CD4-positive, alpha-beta T cell treated with Interleukin-21 for 1 hour (primary cell): ENCODE results near the gene ADAMTS10.
"Not testable (repeated sequence)": the region's sequence is repeated elsewhere in the genome, so short reads cannot be mapped to it uniquely, and the experiment has no call there.

Experiments used
- DNase-seq: peaks from one replicate; pipeline ENCODE4 v3.0.0-alpha.2; 2020

Gene ADAMTS10

GRCh38 chr19:8589177-8589714, 21.3 kb downstream of the ADAMTS10 start:
- DNase-seq, result no peak

DNA sequence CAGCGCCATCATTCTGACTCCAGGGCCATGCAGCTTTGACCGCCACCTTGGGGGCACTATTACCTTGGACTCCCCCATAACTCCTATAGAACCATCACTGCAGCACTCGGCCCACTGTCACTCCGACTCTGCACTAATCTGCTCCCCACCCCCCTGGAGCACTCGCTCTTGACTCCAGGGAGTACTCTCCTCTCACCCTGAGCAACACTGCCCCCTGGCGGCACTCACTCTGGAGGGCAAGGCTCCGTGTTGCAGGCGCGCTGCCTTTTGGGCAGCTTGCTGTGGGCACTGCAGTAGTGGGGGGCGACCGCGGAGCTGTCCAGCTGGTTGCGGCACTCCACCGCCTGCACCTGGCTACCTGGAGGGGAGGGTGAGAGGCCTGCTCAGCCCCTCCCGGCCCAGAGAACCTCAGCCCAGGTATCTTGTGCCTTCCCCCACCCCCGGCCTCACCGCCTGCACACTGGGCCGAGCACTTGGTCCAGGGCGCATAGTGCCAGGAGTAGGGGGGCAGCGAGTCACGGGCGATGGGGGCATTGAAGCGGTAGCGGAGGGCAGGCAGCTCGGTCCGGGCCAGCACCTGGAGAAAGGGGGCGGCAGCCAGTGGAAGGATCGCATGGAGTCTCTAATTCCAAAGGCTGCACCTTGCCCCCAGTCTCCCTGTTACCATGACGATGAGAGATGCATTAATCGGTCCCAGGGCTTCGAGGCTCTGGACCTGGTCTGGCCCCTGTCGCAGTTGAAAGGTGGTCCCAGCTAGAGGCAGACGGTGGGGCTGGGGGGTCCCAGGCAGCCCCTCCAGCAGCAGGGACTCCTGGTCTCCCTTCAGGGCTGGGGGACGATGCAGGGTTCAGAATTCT, 24.4 kb downstream of the ADAMTS10 start:
- DNase-seq, result peak; percentile 71

DNA sequence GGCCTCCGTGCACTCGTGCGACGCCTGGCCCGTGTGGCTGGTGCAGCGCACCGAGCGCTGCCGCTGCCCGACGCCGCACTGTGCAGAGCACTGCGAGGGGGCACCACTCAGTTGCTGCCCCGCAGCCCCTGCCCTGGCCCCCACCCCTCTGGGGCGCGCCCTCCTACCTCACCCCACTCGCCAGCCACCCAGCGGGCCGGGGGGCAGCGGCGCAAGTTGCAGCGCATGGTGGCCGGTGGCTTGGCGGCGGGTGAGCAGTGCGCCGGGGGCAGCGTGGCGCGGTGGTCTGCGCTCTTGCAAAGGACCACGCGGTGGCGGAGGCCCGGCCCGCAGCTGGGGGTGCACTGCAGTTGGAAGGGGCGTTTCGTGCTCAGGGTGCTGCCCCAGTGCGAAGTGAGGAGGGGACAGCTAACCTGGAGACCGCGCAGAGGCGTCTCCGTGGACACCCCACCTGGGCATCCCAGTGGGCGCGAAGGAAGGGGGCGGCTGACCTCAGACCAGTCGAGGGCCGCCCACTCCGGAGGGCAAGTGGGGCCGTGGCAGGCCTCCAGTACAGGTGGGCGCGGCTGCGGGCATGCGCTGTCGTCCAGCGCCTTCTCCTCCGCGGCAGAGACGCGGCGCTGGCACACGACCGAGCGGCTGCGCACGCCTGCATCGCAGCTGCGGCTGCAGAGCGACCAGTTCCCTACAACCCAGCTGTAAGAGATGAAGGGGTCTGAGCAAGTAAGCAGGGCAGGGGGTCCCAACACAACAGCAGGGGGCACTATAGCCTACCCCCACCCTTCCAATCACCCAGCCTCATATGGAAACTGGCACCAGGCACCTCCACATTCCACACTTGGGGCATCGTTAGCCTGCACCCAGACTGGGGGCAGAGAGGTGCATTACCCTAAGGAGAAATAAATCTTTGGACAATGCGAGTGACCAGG, 25.3 kb downstream of the ADAMTS10 start:
- no peak for DNase-seq

DNA sequence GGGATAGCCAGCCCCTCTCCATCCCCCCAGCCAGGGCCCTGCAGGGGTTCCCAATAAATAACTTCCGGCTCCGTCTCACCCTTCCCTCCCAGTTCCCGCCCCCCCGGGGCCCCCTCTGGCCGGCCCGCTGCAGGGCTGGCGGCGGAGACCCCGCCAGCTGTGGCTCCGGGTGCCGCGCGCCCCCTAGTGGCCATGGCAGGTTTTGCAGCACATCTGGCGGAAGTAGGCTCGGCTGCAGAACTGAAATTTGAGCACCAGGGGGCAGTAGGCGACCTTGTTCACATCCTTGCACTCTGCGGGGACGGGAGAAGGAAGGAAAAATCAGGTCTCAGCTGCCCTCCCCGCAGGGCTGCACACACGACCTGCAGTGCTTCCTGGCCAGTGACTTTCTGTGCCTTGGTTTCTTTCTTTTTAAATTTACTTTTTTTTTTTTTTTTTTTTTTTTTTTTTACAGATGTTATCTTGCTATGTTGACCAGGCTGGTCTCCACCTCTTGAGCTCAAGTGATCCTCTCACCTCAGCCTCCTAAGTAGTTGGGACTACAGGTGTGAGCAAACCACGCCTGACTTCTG, 29.7 kb downstream of the ADAMTS10 start:
- DNase-seq, result peak; percentile 89

DNA sequence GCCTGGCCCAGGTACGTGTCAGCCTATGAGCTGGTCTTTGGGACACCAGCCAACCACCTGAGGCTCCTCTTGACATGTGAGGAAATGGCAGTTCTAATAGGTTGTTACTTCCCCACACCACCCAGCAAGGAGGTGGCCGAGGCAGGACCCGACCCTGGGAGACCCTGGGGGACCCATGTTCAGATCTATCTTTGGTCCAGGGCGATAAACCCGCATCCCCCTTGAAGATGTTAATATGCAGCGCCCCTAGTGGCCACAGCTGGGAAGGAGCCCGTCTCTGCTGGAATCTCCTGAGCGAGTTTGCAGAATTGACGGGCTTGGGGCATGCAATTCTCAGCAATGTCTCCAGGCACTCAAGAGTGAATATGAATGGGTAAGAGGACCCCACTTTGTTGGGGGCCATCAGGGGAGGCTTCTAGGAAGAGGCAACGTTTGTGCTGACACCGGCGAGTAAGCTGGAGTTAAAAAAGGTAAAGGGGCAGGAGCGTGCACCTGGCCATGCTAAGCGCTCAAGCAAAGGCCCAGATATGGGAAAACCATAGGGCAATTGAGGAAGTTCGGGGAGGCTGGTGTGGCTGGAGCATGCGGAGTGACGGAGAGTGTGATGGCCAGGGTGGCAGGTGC, 31.8 kb downstream of the ADAMTS10 start:
- peak; percentile 81 for DNase-seq

GRCh38 chr19:8577741-8578140, 32.8 kb downstream of the ADAMTS10 start:
- no peak for DNase-seq

DNA sequence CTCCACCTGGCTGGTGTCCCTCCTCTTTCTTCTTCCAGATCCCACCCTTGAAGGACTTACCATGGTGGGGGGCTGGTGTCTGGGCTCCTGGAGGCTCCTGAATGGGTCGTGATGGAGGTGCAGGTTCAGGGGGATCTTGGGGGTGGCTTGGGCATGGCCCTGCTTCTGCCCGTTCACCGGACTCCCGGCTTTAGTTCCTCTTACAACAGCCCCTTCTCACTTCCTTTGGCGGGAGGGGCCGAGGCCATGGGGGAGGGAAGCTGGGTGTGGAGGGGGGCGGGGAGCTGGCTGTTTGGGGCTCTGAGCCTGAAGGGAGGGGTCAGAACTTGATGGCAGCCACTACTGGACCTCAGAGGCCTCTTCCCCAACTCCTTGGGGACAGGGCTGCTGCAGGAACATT, 33.3 kb downstream of the ADAMTS10 start, which contains the start of gene MYO1F:
MYO1F (minus strand) TSS at position 196 of the 400 bp plus-strand sequence; CDS start at position 63, 133 bp downstream.
- DNase-seq, result peak; percentile 42

- DNase-seq, result no peak
Observed at GRCh38 chr19:8576273-8576993, 34.1 kb downstream of the ADAMTS10 start.

GRCh38 chr19:8575467-8575997, 35.0 kb downstream of the ADAMTS10 start:
- DNase-seq, result peak; percentile 74

DNA sequence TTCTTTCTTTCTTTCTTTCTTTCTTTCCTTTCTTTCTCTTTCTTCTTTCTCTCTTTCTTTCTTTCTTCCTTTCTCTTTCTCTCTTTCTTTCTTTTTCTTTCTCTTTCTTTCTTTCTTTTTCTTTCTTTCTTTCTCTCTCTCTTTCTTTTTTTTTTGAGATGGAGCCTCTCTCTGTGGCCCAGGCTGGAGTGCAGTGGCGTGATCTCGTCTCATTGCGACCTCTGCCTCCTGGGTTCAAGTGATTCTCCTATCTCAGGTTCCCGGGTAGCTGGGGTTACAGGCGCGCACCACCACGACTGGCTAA, 35.9 kb downstream of the ADAMTS10 start:
- not testable (repeated sequence) for DNase-seq

DNA sequence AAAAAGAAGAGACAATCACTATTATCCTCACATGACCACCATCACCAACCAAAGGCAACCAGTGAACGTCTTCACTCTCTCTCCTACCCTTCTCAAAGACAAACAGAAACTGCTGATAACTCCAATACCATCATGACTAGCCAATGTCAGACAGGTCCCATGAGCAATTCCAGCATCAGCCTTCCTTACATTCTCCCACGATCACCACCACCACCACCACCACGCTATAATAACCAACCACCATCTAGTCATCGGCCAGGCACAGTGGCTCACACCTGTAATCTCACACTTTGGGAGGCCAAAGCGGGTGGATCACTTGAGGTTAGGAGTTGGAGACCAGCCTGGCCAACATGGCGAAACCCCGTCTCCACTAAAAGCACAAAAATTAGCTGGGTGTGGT, 37.2 kb downstream of the ADAMTS10 start:
- no peak for DNase-seq

DNA sequence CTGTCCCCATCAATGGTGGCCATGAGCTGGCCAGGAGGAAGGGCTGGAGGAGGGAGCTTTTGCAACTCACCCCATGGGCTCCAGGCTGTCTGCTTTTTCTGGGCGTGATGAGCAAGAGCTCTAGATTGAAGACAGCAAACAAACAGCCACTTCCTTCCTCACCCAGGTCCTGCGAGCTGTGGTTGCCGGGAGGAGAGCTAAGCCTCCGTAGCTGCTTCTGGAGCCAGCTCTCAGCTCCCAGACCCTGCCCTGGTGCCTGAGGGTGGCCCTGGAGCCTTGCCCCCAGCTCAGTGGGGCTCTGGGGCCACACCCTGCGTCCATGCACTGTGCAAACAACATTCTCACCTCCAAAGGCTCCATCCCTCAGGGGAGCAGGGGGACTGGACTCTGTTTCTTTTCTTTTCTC, 39.5 kb downstream of the ADAMTS10 start:
- peak; percentile 61 for DNase-seq

DNA sequence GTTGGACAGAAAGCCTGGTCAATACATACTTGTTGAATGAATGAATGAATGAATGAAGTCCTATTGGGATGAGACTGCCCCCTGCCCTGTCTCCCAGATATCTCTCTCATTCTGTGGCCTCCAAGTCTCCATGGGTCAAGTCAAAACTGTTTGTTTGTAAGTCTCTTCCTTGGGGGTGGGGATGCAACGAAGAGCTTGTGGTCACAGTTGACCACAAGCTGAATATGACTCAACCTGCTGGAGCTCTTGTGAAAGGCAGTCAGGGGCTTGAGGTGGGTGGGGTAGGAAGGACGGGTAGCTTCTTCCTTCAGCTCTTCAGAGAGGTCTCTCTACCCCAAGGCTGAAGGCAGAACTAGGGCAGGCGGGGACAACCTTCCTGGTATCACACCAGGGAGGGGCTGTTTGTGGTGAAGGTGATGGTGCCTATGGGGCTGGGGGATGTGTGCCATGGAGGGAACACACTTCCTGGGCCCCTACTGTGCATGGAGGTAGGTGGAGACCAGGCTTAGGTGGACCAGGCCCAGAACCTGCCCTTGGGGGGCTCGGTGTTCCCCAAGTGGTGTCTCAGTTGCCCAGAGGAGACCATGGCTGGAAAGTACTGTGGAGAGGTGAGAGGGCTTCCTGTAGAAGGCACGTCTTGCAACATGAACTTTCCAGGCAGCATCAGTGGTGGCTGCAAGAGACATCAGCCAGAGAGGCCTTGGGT, 41.3 kb downstream of the ADAMTS10 start:
- peak; percentile 84 for DNase-seq

DNA sequence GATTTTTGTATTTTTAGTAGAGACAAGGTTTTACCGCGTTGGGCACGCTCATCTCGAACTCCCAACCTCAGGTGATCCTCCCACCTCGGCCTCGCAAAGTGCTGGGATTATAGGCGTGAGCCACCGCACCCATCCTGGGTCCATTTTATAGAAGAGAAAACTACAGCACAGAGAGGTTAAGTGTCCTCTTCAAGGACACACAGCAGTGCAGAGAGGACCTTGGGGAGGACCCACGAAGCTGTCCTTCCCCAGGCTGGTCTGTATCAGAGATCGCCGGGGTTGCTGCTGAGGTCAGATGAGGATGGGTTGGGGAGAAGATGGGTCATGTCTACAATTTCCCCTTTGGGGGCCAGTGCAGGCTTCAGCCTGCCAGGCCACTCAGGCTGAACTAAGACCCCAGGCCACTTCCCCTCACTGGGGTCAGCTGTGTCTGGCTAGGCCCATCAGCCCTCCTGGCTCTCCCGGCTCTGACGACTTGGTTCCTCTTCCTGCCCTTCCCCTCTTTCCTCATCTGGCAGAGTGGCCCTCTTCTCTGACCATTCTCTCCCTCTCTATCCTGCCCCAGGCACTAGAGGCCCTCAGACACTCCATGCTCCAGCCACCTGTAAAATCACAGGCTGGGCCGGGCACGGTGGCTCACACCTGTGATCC, 42.9 kb downstream of the ADAMTS10 start:
- DNase-seq, result no peak

DNA sequence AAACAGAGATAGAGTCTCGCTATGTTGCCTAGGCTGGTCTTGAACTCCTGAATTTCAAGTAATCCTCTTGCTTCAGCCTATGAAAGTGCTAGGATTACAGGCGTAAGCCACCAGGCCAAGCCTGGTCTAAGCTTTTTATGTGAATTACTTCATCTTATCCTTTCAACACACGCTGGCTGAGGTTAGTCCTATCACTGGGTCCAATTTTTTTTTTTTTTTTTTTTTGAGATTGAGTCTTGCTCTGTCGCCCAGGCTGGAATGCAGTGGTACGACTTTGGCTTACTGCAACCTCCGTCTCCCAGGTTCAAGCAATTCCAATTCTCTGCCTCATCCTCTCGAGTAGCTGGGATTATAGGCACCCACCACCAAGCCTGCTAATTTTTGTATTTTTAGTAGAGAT, 43.7 kb downstream of the ADAMTS10 start:
- no peak for DNase-seq

- DNase-seq, result not testable (repeated sequence)
Observed at GRCh38 chr19:8564866-8565265, 45.6 kb downstream of the ADAMTS10 start.

DNA sequence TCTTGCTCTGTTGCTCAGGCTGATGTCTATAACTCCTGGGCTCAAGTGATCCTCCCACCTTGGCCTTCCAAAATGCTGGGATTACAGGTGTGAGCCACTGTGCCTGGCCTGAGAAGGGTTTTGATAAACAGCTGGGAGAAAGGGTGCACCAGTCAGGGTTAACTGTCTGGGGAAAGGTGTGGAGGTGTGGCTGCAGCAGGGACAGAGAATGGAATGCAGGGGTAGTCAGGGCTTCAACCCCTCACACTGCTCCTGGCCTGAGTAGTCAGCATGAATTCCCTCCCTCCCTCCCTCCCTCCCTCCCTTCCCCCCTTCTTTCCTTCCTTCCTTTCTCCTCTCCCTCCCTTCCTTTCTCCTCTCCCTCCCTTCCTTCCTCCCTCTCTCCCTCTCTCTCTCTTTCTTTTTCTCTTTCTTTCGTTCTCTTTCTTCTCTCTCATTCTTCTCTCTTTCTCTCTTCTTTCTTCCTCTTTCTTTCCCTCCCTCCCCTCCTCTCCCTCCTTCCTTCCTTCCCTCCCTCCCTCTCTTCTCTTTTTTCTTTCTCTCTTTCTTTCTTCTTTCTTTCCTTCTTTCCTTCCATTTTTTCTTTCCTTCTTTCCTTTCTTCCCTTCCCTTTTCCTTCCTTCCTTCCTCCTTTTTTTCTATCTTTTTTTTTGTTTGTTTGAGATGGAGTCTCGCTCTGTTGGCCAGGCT, 49.3 kb downstream of the ADAMTS10 start:
- DNase-seq, result no peak

GRCh38 chr19:8558325-8558724, 52.2 kb downstream of the ADAMTS10 start:
- no peak for DNase-seq

GRCh38 chr19:8557642-8558238, 52.8 kb downstream of the ADAMTS10 start:
- no peak for DNase-seq
